ENCODE measurements around the gene SHISA4. TPM values are rescaled to one million over a fixed set of nuclear protein-coding genes. Genes with fewer than 3 reads are reported as not detected.
A peak's percentile ranks its signal among the peaks of the same experiment; 100 is the strongest.

Gene SHISA4
- total and polyA plus RNA-seq, 12 donors, result 32.9 to 221 (median 77.9) TPM

DNA sequence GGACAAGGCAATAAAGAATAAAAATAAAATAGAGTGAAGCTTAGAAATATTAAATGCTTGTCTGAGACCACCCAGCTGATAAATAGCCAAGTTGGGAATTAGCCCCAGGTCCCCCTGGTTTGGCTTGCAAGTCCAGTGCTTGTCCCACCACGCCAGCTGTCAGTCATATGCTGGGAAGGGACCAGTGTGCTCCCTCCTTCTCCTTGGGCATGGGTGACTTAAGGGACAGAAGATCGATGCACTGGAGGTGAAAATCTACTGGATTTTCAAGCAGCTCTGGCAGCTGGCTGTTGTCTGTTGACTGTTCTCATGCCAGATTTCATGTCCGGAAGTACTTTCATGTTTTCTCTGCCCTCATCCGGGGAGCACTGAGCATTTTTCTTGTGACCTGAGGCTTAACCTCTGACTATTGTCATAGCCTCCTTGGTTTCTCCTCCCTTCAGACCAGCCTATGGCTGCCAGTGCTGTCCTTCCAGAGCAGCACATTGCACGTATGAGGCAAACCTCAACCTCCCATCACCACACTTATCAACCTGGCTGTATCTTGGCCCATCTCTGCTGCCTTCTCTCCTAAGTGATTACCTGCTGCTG, 45.2 kb downstream of the SHISA4 start:
- Histone ChIP-seq H3K4me3 (no peak overlapping the region), H3K4me1 (replicated peaks in 1 of 2) (peaks cover 0 to 19% of the 10 kb centered on the region in 2 donors), H3K27ac (peak overlapping the region in 2 of 5 donors; percentile 14 to 77), H3K27me3 (no peaks in the 10 kb centered on the region), H3K36me3 (replicated peaks in 1 of 2) (no peaks in the 10 kb centered on the region), H3K9me3 (replicated peaks in 1 of 3) (no peaks in the 10 kb centered on the region)
- TF ChIP-seq POLR2A (IDR thresholded peaks at IDR 0.05), result no peak
- TF ChIP-seq, protein P1, sequence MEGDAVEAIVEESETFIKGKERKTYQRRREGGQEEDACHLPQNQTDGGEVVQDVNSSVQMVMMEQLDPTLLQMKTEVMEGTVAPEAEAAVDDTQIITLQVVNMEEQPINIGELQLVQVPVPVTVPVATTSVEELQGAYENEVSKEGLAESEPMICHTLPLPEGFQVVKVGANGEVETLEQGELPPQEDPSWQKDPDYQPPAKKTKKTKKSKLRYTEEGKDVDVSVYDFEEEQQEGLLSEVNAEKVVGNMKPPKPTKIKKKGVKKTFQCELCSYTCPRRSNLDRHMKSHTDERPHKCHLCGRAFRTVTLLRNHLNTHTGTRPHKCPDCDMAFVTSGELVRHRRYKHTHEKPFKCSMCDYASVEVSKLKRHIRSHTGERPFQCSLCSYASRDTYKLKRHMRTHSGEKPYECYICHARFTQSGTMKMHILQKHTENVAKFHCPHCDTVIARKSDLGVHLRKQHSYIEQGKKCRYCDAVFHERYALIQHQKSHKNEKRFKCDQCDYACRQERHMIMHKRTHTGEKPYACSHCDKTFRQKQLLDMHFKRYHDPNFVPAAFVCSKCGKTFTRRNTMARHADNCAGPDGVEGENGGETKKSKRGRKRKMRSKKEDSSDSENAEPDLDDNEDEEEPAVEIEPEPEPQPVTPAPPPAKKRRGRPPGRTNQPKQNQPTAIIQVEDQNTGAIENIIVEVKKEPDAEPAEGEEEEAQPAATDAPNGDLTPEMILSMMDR (IDR thresholded peaks at IDR 0.05), result no peak
- intact Hi-C loops (cut with DNase I), result no loop called here
- peak in 2 of 7 donors; percentile 36 to 51 for DNase-seq
- 28 to 40% (median 33%) methylated on average over 5 of the region's 5 CpGs for WGBS, 4 donors

DNA sequence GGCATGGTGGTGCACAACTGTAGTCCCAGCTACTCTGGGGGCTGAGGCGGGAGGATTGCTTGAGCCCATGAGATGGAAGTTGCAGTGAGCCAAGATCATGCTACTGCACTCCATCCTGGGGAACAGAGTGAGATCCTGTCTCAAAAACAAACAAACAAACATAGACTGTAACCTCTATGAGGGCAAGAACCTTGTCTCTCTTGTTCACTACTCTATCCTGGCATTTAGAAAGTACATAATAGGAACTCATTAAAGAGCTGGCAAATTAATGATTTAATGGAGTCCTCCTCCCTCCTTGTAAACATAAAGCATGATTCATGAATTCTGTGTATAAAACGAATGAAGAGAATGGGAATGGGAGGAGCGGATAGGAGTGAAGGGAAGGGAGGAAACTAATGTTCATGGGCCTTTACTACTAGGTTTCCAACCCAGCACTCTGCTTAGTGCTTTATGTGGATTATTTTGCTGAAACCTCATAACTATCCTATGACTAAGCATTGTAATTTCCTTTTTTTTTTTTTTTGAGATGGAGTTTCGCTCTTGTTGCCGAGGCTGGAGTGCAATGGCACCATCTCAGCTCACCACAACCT, 49.0 kb downstream of the SHISA4 start:
- H3K36me3 ChIP-seq (replicated peaks in 1 of 2), result no peaks in the 10 kb centered on the region
- TF ChIP-seq POLR2A (IDR thresholded peaks at IDR 0.05), result no peak
- TF ChIP-seq, protein P1 (IDR thresholded peaks at IDR 0.05), result no peak
- peaks cover 9 to 38% of the 10 kb centered on the region in 2 donors for H3K4me1 ChIP-seq (replicated peaks in 1 of 2)
- DNase-seq, result no peak
- 42 to 58% (median 51%) methylated on average over 5 of the region's 5 CpGs for WGBS, 4 donors
- peak overlapping the region in 1 of 5 donors; percentile 63 for H3K27ac ChIP-seq
- no peaks in the 10 kb centered on the region for H3K9me3 ChIP-seq (replicated peaks in 1 of 3)
- no peaks in the 10 kb centered on the region for H3K27me3 ChIP-seq
- intact Hi-C loops (cut with DNase I), result no loop called here
- no peak overlapping the region for H3K4me3 ChIP-seq

DNA sequence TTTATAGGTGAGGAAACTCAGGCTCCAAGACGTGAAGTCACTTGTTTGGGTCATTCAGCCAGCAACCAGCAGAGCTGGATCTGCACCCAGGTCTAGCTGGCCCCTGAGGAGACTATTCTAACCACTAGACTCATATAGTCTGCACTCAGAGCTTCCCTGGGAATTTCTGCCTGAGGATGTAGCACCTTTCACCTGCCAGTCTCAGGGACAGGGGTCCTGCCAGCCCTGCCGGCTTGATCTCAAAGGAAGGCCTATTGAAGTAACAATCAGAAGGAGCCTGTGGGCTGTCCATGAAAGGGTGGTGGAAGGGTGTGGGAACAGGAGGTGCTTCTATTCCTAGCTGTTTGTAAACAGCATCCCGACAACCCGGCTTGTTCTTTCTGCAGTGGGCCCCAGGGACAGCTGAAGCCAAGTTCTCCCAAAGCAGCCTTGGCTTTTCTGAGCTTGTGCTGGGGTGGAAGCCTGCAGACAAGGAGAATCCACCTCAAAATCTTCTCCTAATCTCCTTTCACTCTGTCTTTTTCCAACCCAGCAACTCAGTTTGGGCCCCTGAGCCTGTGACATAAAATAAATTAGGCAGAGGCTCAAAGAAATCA, 49.8 kb downstream of the SHISA4 start:
- H3K27me3 ChIP-seq, result no peaks in the 10 kb centered on the region
- peak overlapping the region in 2 of 5 donors; percentile 49 to 63 for H3K27ac ChIP-seq
- H3K4me3 ChIP-seq, result no peak overlapping the region
- no peaks in the 10 kb centered on the region for H3K36me3 ChIP-seq (replicated peaks in 1 of 2)
- intact Hi-C loops (cut with DNase I), result no loop called here
- H3K4me1 ChIP-seq (replicated peaks in 1 of 2), result peaks cover 9 to 40% of the 10 kb centered on the region in 2 donors
- no peak for DNase-seq
- TF ChIP-seq, protein P1 (IDR thresholded peaks at IDR 0.05), result no peak
- TF ChIP-seq POLR2A (IDR thresholded peaks at IDR 0.05), result no peak
- 51 to 77% (median 64%) methylated on average over 4 of the region's 4 CpGs for WGBS, 4 donors
- H3K9me3 ChIP-seq (replicated peaks in 1 of 3), result no peaks in the 10 kb centered on the region

DNA sequence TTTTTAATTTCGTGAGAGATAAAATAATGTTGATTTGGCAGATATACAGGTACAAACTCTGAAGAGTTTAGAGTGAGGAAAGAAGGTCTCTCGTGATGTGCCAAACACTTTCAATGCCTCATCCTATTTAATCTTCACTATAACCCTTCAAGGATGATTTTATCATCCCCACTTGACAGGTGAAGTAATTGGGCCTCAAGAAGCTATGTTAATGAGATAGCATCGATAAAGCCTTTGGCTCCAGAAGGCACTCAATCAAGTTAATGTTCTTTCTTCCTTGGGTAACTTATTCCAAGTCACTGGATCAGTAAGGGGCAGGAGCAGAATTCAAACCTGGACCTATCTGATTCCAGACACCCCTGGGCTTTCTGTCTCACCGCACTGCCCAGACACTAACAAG, 50.5 kb downstream of the SHISA4 start:
- DNase-seq, result no peak
- TF ChIP-seq POLR2A (IDR thresholded peaks at IDR 0.05), result no peak
- TF ChIP-seq, protein P1 (IDR thresholded peaks at IDR 0.05), result no peak
- no peaks in the 10 kb centered on the region for H3K9me3 ChIP-seq (replicated peaks in 1 of 3)
- intact Hi-C loops (cut with DNase I), result no loop called here
- WGBS, 4 donors, result 42 to 52% (median 48%) methylated on average over 4 of the region's 4 CpGs
- no peak overlapping the region for H3K4me3 ChIP-seq
- no peaks in the 10 kb centered on the region for H3K36me3 ChIP-seq (replicated peaks in 1 of 2)
- H3K4me1 ChIP-seq (replicated peaks in 1 of 2), result peaks cover 9 to 41% of the 10 kb centered on the region in 2 donors
- H3K27ac ChIP-seq, result peak overlapping the region in 2 of 5 donors; percentile 49 to 57
- no peaks in the 10 kb centered on the region for H3K27me3 ChIP-seq
